GM19043 (cell line): ENCODE data around the gene SNRPA1.

Source experiments
- ATAC-seq: cut with Tn5 transposase; IDR thresholded peaks from one replicate; pipeline ENCODE4 v1.9.1; 2021; ENCODE audit warnings: low read depth; ENCODE audit not compliant: unreplicated experiment

The SNRPA1 gene

GRCh38 chr15:101294731-101295606 is at the start of gene SNRPA1:
Gene SNRPA1 (minus strand): TSS chr15:101295248. CDS start chr15:101295178, 70 bp downstream.
- ATAC-seq, result peak; percentile 67

GRCh38 chr15:101342056-101342455 is 47.0 kb upstream of the SNRPA1 start:
- no peak for ATAC-seq

DNA sequence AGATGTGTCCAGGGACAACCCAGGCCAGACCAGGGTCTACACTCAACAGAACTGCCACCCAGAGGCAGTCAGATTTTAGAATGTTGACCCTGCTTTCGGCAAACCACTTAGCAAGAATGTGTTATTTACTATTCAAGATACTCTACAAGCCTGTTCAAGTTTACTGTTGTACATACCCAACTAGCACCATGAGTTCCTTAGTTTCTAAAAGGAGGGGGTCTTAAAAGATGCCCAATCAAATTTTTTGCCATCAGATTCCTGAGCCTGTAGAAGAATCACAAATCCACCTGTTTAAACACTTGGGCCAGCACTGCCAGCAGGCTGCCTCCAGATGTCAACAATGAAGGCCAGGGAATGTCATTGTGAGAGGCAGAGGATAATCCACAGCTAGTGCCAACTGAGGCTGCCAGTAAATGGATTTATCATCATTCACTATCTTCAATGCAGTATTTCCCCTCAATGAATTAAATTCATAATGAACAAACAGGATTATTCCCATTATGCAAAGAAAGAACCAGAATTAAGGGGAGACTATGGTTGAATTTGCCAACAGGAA is 43.5 kb upstream of the SNRPA1 start:
- ATAC-seq, result no peak

GRCh38 chr15:101337976-101338375 is 42.9 kb upstream of the SNRPA1 start:
- no peak for ATAC-seq

DNA sequence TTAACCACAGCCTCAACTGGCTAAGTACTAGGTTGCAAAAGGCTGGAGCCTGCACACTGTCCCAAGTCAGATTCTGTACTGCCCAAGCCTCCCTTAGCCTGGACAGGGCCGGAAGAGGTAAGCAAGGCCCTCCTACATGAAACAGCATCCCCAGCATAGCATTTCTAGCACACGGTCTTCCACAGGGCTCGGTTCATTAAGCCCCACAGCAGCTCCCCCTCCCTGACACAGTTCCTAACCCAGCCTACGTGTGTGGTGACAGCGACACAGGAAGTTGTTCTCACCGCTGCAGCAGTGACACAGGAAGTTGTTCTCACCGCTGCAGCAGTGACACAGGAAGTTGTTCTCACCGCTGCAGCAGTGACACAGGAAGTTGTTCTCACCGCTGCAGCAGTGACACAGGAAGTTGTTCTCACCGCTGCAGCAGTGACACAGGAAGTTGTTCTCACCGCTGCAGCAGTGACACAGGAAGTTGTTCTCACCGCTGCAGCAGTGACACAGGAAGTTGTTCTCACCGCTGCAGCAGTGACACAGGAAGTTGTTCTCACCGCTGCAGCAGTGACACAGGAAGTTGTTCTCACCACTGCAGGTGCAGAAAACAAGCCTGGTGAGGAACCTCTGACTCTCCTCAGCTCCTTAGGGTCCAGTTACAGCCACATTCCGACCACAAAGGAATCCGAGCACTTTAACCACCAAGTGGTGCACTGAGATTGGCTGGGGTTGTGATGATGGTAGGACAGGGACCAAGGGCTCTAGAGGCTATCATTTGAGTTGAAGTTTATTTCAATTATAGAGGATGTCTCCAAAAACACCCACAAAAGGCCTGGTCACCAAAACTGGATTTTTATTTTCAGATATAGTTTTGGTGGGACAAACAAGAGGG is 39.1 kb upstream of the SNRPA1 start:
- peak; percentile 69 for ATAC-seq

- no peak for ATAC-seq
These were observed 37.0 kb upstream of the SNRPA1 start for GRCh38 chr15:101332061-101332467.

DNA sequence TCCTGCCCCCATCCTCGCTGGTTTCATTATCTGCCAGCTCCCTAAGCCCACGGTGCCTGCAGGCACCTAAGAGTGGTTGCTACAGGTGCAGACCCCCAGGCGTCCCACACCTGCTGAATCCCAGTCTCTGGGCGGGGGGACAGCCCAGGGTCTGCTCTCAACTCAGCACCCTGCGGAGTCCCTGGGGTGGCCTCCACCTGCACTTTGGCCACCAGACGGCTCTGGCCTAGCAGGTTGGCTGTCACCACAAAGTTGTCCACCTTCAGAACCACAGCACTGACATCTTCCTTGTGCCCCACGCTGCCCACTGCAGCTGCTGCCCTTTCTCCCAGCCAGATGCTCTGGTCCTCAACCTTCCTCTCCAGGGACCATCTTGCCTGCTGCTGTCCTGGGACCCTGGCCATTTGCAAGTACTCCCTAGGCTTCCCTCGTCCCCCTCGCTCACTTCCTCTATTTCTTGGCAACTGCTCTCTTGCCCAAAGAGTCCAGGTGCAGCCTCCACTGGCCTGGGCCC is 34.9 kb upstream of the SNRPA1 start:
- no peak for ATAC-seq

GRCh38 chr15:101329309-101329863 is 34.3 kb upstream of the SNRPA1 start:
- ATAC-seq, result no peak

DNA sequence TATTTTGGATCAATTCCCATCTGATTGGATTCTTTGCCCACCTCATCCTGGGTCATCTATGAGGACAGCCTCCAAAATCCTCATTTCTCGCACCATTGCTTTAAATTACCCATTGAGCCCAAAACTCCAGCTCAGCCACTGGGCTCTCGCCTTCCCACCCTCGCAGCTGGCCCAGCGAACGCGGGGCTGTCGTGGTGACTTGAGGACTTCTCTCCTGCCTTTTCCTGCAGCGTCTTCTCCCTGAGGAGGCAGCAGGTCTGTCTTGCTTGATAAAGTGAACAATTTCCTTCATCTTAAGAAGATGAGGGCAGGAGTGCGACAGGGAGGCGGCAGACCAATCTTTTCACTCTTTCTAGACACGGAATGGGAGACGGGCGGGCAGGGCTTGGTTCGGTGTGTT is 33.0 kb upstream of the SNRPA1 start:
- no peak for ATAC-seq

DNA sequence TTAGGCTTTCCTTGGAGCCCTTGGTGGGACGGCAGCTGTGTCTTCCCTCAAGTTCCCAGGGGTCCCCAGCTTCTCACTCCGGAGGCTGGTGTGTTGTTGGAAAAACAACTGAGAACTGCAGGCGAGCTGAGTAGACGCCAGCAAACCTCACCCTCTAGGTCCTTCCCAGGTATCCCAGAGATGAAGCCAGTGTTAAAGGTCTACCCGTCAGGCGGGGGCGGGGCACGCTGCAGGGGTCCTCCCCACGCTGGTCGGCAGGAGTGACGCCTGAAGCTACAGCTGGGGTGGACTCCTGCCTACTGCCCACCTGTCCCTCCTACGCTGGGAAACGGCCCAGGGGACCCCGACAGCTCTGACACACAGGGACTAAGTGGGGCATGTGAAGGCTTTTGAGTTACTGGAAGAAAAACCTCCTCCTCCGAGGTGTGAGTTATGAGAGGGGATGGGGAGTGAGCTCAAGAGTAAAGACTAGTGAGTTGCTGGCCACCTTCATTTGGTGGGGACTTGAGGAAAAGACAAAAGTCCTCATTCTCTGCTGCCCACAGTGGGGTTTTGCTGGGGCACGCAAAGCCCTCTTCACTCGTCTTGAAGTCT is 32.2 kb upstream of the SNRPA1 start:
- ATAC-seq, result no peak

GRCh38 chr15:101326462-101327146 is 31.6 kb upstream of the SNRPA1 start:
- no peak for ATAC-seq

DNA sequence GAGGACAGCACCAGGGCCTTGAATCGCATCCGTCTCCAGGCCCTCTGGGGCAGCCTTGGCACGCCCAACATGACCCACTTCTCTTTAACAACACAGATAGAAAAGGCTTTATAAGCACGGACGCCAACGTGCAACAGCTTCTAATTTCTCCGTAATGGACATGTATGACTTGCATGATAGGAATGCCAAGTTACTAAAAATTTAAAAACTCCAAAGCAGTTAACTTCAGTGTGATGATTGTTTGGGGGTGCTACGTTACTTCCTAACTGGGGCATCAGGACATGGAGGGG is 30.9 kb upstream of the SNRPA1 start:
- ATAC-seq, result no peak

DNA sequence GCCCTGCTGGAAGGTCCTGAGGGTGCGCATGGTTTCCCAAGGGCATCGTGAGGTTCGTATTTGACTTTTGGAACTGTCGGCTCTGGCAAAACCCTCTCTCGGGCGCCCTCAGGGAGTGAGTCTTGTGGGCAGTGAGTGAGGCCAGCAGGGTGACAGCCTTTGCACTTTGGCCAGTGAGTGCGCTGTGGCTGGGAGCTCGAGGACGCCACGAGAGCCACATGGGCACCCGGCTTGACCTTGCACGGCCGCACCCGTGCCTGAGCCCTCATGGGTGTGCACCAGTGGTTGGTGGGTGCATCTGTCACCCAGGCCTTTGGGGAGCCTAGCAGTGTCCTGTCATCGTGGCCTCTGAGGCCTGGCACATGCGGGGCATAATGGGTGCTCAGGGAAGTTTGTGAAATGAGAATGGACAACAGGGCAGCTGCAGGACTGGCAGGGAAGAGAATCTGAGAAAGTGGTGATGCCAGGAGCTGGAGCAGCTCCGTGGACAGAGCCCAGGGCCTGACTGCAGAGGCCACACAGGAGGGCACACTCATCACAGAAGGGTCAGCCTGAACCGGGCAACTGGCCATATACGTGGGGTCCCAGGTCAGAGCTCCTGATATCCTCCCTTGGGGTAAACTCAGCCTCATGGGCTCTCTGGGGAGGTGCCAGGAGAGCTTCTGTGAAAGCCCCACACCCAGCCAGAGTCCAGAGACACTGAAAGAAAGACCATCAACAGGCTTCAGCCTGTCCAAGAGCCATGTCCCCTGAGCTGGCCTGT is 30.4 kb upstream of the SNRPA1 start:
- ATAC-seq, result no peak

GRCh38 chr15:101324524-101325177 is 29.6 kb upstream of the SNRPA1 start:
- no peak for ATAC-seq

- ATAC-seq, result no peak
These were observed 28.9 kb upstream of the SNRPA1 start for GRCh38 chr15:101323793-101324523.

DNA sequence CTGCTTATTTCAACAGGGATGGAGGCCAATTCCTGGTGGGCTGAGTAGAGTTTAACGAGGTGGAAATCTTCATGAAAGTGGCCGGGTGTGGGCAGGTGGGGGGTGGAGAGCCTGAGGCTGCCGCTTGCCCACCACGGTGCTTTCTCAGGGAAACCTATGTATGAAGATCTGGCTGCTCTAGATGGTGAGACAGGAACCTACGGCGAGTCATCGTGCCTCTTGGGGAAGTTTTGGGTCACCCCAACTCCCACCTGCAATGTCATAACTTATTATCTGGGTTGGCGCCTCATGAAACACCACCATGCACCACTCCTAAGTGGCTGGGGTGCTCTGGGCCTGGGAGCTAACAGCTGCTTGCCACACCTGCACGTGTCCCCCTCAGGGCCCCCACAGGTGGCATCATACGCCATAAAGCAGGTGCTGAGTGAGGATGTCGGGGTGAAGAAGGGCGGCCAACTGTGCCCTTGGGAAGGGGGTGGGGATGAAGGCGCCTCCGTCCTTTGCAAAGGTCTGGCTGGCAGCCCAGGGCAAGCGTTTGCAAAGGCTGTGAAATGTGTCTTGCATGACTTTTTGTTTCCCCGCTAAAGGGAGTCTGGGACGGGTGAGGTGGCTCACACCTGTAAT is 27.9 kb upstream of the SNRPA1 start:
- no peak for ATAC-seq

DNA sequence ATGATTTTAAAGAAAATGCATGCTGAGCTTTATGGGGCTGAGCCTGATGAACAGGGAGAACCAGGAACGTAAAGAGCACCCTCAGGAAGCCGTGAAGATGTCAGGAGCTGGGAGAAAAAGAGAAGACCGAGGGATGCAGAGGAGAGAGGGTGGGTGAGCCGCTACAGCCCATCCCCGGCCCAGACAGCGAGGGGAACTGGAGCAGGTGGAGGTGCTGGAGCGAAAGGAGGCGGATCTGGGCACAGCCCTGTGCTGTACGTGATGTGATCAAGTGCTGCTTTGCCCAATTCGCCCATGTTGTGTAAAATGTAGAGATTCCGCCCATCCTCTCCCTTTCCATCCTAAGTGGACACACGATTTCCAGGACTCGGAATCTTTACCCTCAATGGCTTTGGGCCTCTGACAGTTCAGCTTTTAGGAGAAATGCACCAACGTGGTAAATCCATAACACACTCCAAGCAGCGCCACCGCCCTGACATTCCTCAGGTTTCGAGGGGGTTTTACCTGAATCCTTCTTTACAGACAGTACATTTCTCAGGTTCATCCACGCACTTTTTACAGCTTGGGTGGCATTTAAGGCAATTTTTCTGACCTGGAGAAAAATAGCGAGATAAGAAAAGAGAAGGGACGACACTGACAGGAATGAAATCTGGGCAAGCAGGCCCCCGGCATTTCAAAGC is 27.1 kb upstream of the SNRPA1 start:
- ATAC-seq, result no peak
